Keratinocyte (primary cell): ENCODE measurements around the gene PCP2.

Source experiments
- EZH2 ChIP-seq: IDR thresholded peaks from one replicate; pipeline ENCODE4 v1.6.1; 2012; ENCODE audit warnings: inconsistent platforms, mild to moderate bottlenecking, low read length, moderate library complexity
- TF ChIP-seq, protein P1 (sequence below), 3 experiments: IDR thresholded peaks in 1 of 3; conservative IDR thresholded peaks in 1 of 3; optimal IDR thresholded peaks in 1 of 3; 2 replicates in 2 of 3; 3 replicates in 1 of 3; pipeline versions ENCODE3 to v1.5.1; 2011; ENCODE audit warnings: low read length in 3 of 3, mild to moderate bottlenecking in 3 of 3, moderate library complexity in 2 of 3, control low read depth in 1 of 3, inconsistent platforms in 1 of 3; ENCODE audit not compliant: insufficient read depth in 2 of 3; ENCODE audit errors: extremely low read depth in 1 of 3

DNA sequence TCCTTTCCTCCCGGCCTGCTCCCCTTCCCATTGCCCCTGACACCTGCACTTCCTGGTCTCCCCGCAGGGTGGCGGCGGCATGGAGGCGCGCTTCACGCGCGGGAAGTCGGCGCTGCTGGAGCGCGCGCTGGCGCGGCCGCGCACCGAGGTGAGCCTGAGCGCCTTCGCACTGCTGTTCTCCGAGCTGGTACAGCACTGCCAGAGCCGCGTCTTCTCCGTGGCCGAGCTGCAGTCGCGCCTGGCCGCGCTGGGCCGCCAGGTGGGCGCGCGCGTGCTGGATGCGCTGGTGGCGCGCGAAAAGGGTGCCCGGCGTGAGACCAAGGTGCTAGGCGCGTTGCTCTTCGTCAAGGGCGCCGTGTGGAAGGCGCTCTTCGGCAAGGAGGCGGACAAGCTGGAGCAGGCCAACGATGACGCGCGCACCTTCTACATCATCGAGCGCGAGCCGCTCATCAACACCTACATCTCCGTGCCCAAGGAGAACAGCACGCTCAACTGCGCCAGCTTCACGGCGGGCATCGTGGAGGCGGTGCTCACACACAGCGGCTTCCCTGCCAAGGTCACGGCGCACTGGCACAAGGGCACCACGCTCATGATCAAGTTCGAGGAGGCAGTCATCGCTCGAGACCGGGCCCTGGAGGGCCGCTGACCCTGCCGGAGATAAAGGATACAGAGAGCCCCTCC, 48.8 kb upstream of the PCP2 start:
- TF ChIP-seq, protein P1, sequence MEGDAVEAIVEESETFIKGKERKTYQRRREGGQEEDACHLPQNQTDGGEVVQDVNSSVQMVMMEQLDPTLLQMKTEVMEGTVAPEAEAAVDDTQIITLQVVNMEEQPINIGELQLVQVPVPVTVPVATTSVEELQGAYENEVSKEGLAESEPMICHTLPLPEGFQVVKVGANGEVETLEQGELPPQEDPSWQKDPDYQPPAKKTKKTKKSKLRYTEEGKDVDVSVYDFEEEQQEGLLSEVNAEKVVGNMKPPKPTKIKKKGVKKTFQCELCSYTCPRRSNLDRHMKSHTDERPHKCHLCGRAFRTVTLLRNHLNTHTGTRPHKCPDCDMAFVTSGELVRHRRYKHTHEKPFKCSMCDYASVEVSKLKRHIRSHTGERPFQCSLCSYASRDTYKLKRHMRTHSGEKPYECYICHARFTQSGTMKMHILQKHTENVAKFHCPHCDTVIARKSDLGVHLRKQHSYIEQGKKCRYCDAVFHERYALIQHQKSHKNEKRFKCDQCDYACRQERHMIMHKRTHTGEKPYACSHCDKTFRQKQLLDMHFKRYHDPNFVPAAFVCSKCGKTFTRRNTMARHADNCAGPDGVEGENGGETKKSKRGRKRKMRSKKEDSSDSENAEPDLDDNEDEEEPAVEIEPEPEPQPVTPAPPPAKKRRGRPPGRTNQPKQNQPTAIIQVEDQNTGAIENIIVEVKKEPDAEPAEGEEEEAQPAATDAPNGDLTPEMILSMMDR (optimal IDR thresholded peaks at IDR 0.05 in 1 of 3, IDR thresholded peaks at IDR 0.05 in 1 of 3, conservative IDR thresholded peaks at IDR 0.05 in 1 of 3; ENCODE audit: extremely low read depth in 1 of 3, insufficient read depth in 2 of 3, low read length in 3 of 3) = no peak
- TF ChIP-seq EZH2 = no peak
